Activated CD4-positive, CD25-positive, alpha-beta regulatory T cell treated with anti-CD3 and anti-CD28 coated beads, Interleukin-2, amount 50 U/mL, for 72 hours (primary cell): ENCODE data around the gene TMEM135.

Source experiments
- DNase-seq: peaks from one replicate; pipeline ENCODE4 v3.0.0; 2021

TMEM135 gene

DNA sequence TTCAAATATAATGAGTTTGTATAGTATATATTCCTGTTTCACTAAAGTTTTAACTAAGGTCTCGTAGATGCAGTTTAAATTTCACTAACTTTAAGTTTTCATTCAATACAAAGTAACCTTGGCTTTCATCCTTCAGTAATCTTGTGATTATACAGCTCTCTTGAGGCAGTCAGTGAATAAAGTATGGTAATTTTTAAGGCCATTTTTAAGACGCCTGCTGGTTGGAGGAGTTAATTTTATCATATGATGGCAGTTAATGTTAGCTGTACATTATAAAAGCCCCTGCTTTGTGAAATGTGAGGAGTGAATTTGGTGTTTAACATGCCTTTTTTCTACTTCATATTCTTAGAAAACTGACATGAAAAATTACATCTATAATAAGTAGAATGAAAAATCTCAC is 163.6 kb downstream of the TMEM135 start:
- DNase-seq, result no peak

DNA sequence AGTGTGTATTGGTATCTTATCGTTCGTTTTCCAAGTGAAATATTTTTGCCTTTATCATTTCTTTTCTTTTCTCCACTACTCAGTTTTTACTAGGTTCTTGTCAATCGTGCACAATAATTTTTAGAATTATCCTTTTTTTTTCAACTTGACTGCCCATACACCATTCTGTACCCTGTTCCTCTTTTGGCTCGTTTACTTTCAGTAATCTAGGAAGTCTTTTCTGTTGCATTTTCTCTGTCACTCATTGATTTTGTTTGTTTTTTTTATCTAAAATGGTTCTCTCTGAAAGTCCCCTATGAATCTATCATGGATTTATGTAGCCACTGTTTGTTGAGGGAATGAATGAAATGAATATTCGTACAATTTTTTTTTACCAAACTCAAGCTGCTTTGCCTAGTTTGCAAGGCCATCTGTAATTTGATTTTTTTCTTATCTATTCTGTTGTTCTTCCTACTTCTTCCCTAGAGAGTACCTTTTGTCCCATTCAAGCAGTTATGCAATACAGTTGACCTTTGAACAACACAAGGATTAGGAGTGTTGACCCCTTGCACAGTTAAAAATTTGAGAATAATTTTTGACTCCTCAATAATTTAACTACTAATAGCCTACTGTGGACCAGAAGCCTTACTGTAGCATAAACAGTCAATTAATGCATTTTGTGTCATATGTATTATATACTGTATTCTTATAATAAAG is 166.3 kb downstream of the TMEM135 start:
- DNase-seq, result no peak

DNA sequence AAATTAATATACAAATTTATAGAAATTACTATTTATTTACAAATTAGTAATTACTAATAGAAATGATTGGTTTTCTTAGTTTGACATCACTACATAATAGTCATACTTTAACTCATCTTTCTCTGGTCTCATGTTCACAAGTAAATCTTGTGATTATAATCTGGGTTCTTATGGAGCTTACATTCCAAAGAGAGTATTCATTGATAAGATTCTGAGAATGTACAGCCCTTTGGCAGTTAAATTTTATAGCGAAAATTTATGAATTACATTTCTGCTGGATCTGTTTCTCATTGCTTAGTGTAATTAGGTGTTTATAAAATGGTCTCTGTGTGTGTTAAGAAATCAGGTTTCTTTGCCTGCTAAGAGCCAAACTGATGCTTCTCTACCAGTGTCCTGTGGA is 175.2 kb downstream of the TMEM135 start:
- DNase-seq, result no peak

DNA sequence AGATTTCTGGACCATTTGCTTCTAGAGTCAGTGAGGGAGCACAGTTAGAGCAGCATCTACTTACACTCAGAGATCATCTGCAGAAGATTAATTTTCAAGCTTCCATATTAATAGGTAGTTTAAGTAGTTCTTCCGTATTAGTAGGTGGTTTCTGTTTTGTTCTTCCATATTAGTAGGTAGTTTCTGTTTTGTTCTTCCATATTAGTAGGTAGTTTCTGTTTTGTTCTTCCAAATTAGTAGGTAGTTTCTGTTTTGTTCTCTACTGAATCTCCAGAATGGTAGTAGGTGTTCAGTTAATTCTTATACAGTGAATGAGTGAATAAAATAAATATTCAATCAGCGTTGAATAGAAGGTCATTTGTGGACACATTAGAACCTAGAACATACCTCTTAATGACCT is 175.7 kb downstream of the TMEM135 start:
- no peak for DNase-seq

DNA sequence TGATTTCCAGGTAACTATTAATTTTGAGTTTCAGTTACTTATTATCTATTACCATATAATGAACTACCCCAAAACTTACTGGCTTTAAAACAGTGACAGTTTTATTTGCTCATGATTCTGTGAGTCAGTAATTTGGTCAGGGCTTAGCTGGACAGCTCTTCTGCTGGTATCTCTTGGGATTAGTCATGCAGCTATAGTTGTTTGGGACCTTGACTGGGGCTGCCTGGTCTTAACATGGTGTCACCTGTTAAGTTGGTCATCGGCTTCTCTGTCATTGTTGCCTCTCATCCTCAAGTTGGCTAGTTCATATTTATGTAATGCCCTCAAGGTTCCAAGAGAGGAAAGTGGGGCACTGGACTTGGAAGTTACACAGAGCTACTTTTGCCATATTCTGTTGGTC is 177.5 kb downstream of the TMEM135 start:
- no peak for DNase-seq

DNA sequence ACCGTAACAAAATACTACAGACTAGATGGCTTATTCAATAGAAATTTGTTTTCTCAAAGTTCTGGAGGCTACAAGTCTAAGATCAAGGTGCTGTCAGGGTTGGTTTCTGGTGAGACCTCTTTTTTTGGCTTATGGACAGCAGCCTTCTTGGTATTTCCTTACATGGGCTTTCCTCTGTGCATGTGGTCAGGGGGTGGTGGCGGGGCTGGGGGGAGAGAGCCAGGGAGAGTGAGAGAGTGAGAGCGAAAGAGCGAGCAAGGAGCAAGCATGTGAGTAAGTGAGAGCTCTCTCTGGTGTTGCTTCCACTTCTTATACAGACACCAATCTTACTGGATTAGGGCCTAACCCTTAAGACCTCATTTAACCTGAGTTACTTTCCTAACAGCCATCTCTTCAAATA is 181.5 kb downstream of the TMEM135 start:
- DNase-seq, result no peak

DNA sequence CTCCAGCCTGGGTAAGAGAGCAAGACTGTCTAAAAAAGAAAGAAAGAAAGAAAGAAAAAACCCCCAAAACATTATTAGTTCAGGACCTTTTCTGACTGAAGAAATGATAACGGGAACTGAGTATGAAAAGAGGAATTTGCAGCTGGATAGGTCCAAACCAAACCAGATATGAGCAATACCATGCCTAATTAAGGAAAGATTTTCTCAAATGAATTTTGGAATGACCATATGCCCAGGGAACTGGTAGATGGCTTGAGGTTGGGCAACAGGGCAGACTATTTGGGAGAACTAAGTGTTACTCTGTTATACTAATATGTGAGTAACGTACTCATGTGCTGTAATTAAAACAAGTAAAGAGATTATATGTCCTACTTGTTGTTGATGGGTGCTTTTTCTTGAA is 186.1 kb downstream of the TMEM135 start:
- no peak for DNase-seq

DNA sequence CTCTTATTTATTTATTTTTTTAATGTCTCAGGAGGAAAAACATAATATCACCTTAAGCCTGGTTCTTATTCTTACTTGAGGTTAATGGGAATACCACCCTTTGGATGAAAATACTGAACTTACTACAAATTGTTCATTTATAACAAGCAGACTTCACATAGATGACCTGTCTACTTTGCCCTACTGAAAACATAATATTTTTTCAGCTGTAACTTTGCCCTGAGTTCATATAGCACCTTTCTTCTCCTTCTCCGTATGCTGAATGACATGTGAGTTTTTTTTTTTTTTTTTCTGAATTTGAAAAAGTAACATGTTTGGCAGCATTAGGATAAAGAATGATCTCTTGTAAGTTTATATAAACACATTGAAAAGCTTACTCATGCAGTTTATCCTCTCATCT is 186.8 kb downstream of the TMEM135 start:
- no peak for DNase-seq

DNA sequence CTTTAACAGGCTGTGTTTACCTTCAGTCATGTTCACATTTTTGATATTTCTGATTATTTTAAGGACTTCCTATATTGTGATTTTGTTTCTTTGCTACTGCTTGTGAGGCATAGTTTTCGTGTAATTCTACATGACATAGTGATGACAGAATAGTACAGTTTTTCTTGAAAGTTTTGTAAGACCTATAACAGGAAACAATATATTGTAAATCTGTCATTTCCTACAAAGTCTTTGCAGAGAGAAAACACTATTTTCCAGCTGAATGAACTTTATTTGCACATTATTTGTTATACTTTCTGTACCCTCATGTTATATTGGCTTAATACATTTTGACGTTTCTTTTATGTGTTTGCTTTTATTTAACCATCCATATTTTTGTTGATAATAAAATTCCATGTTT is 191.1 kb downstream of the TMEM135 start:
- no peak for DNase-seq

DNA sequence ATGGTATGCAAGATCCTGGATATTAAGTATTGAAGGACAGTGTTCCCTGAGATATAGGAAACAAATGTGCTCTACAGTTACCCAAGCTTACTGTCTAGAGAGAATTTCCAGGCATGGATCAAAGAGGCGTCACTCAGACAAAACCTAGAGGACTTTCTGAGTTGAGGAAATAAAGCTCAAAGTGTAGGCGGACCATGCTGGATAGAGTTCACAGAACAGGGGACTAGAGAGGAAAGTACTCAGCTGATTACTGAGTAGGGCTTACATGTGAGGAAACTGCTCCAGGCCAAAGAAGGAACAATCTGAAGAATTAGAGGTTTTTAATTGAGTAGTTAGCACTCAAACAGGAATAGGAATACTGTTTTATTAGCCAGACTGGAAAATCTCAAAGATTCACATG is 193.3 kb downstream of the TMEM135 start:
- DNase-seq, result no peak

DNA sequence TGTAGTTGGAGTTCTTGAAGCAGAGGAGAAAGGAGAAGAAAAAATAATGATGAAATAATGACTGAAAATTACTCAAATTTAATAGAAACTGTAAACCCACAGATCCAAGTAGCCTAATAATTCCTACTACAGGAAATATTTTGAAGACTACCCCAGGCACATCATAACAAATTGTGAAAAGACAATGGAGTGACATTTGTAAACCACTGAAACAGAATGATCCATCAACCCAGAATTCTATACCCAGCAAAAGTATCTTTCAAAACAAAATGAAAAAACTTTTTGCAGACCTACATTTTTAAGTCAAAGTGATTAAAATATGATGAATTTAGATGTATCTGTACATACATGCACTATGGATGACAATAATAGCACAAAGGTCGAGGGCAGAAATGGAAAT is 194.6 kb downstream of the TMEM135 start:
- DNase-seq, result no peak

DNA sequence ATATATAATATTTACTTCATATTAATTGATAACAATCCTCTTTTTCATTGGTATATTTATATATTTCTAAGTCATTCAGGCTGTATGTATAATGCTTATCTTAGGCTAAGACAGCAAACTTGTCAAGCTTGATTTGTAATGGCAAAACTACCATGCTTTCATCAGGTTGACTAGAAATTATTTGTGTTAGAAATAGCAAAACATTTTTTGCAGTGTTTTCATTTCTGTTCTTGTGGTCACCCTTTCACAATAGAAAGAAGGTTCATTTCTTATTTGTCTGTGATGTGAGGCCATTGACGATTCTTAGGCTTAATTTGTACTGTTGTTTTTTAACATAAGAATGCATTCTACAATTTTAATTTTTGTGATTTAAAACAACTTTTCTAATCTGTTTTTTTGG is 197.6 kb downstream of the TMEM135 start:
- DNase-seq, result no peak

DNA sequence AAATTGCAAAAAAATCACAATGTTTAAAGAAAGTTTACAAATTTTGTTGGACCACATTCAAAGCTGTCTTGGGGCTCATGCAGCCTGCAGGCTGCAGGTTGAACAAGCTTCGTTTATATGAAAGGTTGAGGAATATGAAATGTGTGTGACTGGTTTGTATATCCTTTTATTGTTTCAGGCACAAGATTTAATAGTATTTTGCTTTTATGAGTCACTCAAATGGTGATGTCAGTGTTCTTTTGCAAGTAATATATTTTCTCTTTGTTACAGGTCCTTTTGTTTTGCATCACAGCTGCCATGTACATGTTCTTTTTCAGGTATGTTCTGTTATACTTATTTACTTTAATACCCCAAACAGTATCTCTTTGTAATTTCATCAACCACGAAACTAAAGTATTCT is 198.6 kb downstream of the TMEM135 start:
- no peak for DNase-seq

DNA sequence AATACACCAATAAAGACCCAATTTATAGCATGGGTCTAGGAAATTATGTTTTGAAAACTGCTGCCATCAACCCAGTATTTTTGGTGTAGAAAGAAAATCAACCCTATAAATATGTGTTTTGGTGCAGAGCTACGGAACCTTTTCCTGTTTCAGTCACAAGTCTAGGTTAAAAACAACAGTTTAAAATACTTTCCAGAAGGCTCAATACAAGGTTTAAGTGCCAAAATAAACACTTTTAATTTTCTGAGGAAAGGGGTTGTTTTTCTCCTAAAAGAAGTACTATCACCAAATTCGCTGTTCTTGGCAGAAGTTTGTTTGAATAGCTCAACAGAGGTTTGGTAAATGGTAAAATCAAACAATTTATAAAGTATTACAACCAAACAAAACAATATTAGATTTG is 201.3 kb downstream of the TMEM135 start:
- DNase-seq, result no peak

DNA sequence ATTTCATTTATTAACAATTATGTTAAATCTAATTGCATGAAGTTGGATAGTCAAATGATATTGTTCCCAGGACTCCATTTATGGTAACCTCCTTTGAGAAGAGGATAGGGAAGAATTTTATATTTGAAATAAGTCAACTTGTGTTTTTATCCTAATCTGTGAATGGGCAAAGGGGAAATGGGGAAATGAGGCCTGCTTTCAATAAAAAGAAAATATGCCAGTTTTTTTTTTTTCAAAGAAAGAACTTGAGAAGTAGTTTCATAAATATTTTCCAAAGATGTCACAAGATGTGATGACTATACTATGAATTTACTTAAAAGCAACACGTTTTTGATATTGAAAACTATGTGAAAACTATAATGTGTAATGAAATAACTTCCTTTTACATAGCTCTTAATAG is 201.8 kb downstream of the TMEM135 start:
- DNase-seq, result no peak

DNA sequence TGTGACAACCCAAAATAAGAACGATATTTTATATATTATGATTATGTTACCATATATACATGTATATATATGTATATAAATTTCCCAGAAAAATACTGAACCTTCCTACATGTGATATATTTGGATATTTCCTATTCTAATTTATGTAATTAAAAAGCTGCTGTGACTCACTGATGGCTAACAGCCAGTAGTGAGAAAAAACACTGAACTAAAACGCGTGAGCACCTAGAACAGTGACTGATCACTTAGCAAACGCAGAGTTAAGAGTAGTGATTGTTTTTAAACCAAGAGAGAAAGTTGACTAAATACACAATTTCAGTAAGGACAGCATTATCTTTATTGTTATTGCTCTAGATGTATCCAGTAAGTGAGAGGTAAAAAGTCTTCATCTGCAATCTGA is 213.8 kb downstream of the TMEM135 start:
- no peak for DNase-seq

DNA sequence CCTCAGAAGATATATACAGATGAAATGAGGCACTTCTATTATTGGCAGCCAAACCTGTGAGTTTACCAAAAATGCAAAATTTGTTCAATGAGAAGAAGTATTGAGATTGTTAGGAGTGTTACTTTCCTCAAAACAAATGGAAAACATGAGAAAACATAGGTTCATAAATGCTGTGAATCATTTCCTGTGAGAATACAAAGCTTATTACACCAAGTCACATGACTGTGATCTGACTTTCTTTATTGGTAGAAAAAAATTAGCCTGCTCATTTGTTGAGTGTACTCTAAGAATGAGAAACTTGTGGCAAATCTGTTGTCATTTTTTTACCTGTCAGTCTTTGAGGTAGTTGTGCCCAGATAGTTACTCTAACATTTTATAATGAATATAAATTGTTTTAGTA is 215.1 kb downstream of the TMEM135 start:
- DNase-seq, result no peak

DNA sequence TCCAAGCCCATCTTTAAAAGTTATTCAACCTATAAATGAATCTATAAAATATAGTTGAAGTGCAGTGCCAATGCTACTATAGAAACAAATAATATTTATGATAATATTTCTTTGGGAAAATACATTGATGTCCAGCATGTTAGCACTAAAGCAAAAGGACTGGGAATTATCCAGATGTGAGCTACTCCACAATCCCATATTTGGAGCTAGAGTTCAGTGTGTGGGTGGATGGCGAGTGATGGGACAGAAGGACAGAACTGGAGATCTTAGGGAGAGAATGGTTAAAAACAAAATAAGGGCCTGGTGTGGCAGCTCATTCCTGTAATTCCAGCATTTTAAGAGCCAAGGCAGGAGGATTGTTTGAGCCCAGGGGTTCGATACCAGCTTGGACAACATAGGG is 216.8 kb downstream of the TMEM135 start:
- no peak for DNase-seq

DNA sequence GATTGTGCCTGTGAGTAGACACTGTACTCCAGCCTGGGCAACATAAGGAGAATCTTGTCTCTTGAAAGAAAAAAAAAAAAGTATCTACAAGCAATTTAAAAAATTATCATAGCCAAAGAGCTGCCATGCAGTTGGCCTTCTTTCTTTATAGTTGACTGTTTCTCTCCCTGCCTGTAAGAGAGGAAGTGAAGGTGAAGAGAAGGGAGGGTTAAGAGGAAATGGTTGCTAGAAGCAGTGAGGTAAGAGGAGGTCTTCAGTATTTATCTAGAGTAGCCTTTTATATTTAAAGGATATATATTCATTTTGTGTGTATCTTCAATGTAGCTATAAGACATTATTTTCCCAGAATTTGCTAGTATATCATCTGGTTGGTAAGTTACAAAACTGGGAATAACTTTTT is 217.9 kb downstream of the TMEM135 start:
- DNase-seq, result no peak

DNA sequence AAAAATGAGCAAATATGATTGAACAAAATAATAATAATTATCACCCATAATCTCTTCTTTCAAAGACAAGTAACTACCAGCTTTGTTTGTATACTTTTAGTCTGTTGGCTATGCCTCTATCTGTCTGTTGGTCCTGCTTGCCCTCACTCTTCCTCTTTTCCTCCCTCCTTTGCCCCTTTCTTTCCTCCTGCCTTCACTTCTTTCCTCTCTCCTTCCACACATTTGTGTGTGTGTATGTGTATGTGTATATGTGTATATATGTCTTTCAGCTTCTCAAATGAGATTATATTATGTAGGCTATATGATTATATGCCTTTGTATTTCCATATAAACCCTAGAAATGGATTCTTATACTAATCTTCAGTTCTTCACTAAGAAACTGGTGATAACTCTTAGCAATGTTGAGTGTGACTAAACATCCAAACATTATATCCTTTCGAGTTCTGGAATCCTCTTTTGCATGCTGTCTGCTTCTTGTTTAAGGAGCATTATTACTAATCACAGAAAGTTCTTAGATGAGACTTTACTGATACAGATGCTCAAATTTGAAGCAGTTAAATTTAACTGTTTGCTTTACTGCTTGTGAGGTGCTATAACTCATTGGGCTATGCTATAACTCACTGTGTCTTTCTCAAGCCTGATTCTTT is 219.1 kb downstream of the TMEM135 start:
- DNase-seq, result no peak

DNA sequence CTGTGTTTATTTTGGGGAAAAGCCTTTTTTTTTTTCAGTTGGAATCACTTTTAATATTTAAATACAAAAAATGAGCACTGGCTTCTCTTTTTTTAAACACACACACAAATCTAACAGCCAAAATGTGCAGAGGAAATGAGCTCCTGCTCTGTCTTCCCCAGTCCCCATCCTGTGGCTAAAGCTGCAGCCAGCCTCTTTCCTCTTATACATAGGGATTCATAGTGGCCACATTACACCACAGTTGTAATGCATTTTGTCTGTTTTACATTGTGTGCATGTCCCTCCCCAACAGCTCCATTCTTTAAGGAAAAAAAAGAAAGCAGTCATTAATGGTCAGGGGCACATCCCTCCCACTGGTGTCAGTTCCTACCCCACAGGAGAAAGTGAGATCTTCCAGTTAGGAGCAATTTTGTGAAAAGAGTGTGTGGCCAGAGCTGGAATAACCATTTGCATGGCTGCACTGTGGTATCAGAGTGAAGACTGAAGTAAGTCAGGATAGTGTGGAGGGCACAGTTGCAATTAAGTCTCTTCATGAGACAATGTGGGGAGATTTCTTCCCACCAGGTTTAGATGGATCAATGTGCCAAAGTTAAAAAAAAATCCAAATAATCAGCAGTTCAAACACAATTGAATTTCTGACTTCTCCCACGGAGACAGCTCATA is 220.6 kb downstream of the TMEM135 start:
- DNase-seq, result no peak

DNA sequence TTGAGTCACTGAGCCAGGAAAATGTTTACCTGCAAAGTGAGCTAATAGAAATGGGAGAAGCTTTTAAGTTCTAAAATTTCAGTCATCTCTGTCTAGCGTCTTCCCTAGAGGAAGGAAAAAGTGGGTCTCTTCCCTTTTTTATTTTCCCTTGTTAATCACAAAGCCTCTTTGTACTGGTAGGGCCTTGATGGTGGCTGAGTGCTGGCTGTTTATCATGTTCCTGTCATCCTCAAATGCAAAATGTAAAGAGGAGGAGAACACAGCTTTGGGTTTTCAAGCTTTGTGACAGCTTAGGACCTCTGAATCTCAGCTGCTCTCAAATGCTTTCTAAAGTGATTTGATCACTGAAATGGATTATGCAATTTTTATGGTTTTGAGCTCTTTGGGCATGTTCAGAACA is 222.0 kb downstream of the TMEM135 start:
- DNase-seq, result no peak

DNA sequence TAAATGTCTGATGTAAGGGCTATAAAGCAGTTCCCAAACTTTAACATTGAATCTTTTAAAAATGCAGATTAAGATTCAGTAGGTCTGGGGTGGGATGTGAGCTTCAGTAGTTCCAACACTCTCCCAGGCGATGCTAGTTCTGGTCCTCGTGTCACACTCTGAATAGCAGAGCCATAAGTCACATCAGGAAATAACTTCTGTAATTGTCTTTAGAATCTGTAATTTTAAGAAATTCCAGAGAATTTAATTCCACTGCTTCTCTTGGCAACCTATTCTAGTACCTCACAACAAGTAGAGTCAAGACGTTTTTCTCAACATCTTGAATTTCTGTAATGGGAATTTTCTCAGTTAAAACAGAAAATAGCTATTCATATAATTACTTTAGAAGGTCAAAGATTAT is 223.1 kb downstream of the TMEM135 start:
- no peak for DNase-seq

DNA sequence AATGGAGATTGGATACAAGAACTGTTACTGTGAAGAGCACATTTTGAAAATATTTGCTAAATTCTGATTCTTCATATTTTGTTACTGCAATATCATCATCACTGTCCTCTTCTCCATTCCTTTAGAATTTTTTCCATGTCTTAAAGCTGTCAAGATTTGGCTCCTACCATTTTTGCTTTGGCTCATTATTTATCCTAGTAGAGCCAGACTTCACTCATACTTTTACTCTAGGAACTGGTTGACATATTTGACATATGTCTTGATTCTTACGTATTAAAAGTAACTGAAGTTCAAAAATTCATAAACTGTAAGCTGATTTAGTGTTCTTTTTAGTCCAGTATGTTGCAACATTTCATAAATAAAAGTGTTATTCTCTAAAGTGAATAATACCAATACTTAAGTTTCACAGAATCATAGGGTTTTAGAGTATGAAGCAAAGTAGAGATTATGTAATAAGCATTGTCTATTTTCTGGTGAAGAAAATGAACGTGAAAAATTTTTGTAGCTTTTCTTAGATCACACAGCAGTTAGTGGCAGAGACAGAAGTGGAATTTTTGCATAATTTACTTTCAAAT is 225.6 kb downstream of the TMEM135 start:
- DNase-seq, result no peak
